ENCODE results near the gene TLR5. TPM values are rescaled to one million over a fixed set of nuclear protein-coding genes. Genes with fewer than 3 reads are reported as not detected.

TLR5 gene
- total and polyA plus RNA-seq, 9 donors: 7.7 to 38.8 (median 22.3) TPM

GRCh38 chr1:223116950-223117349, 26.1 kb downstream of the TLR5 start:
- intact Hi-C loops (cut with DNase I): no loop called here
- H3K36me3 ChIP-seq: no peaks in the 10 kb centered on the region
- 90 to 95% (median 94%) methylated on average over 29 of the region's 29 CpGs for WGBS, 3 donors

GRCh38 chr1:223114871-223115270, 28.2 kb downstream of the TLR5 start:
- TF ChIP-seq POLR2A (IDR thresholded peaks at IDR 0.05) (no peak), EP300 (IDR thresholded peaks at IDR 0.05) (no peak), CTCF (IDR thresholded peaks at IDR 0.05) (no peak)
- peak in 3 of 5 donors; percentile 30 to 61 (median 33) for DNase-seq
- 16 to 41% (median 29%) methylated on average over 2 of the region's 2 CpGs for WGBS, 3 donors
- H3K27me3 ChIP-seq: no peaks in the 10 kb centered on the region
- intact Hi-C loops (cut with DNase I): loop anchor here in 1 of 4 donors (5.0 kb wide), 1 partner anchor 1432 kb away; no protein-coding TSS in a partner anchor
- no peaks in the 10 kb centered on the region for H3K9me3 ChIP-seq
- peak overlapping the region in 1 of 2 donors; percentile 12 for H3K27ac ChIP-seq
- no peaks in the 10 kb centered on the region for H3K36me3 ChIP-seq
- no peak overlapping the region for H3K4me3 ChIP-seq
- peaks cover 7% of the 10 kb centered on the region for H3K4me1 ChIP-seq (ENCODE audit: insufficient read depth)

More at GRCh38 chr1:223116950-223117349, 26.1 kb downstream of the TLR5 start:
- TF ChIP-seq CTCF (IDR thresholded peaks at IDR 0.05) (no peak), POLR2A (IDR thresholded peaks at IDR 0.05) (no peak), EP300 (IDR thresholded peaks at IDR 0.05) (no peak)
- no peak overlapping the region for H3K27ac ChIP-seq
- H3K9me3 ChIP-seq: no peaks in the 10 kb centered on the region
- H3K4me3 ChIP-seq: no peak overlapping the region
- no peak for DNase-seq
- H3K4me1 ChIP-seq (ENCODE audit: insufficient read depth): peaks cover 7% of the 10 kb centered on the region
- H3K27me3 ChIP-seq: no peaks in the 10 kb centered on the region

- H3K4me3 ChIP-seq: no peak overlapping the region
- no peak overlapping the region for H3K27ac ChIP-seq
- intact Hi-C loops (cut with DNase I): loop anchor here in 1 of 4 donors (5.0 kb wide), 1 partner anchor 1436 kb away; no protein-coding TSS in a partner anchor
- TF ChIP-seq EP300 (IDR thresholded peaks at IDR 0.05): no peak
- no peak for TF ChIP-seq CTCF (IDR thresholded peaks at IDR 0.05)
- TF ChIP-seq POLR2A (IDR thresholded peaks at IDR 0.05): no peak
- 94 to 95% (median 94%) methylated on average over 3 of the region's 3 CpGs for WGBS, 3 donors
- peaks cover 7% of the 10 kb centered on the region for H3K4me1 ChIP-seq (ENCODE audit: insufficient read depth)
- no peaks in the 10 kb centered on the region for H3K27me3 ChIP-seq
- no peaks in the 10 kb centered on the region for H3K9me3 ChIP-seq
- no peaks in the 10 kb centered on the region for H3K36me3 ChIP-seq
- no peak for DNase-seq
These were observed 32.1 kb downstream of the TLR5 start for GRCh38 chr1:223110952-223111351.

GRCh38 chr1:223109581-223110026, 33.4 kb downstream of the TLR5 start:
- intact Hi-C loops (cut with DNase I): loop anchor here in 1 of 4 donors (5.0 kb wide), 1 partner anchor 1438 kb away; no protein-coding TSS in a partner anchor
- 86 to 91% (median 86%) methylated on average over 3 of the region's 3 CpGs for WGBS, 3 donors
- no peak for TF ChIP-seq CTCF (IDR thresholded peaks at IDR 0.05)
- no peak for TF ChIP-seq POLR2A (IDR thresholded peaks at IDR 0.05)
- no peak for TF ChIP-seq EP300 (IDR thresholded peaks at IDR 0.05)
- no peaks in the 10 kb centered on the region for H3K36me3 ChIP-seq
- no peaks in the 10 kb centered on the region for H3K9me3 ChIP-seq
- no peak for DNase-seq
- H3K4me1 ChIP-seq (ENCODE audit: insufficient read depth): peaks cover 3% of the 10 kb centered on the region
- H3K4me3 ChIP-seq: no peak overlapping the region
- H3K27me3 ChIP-seq: no peaks in the 10 kb centered on the region
- no peak overlapping the region for H3K27ac ChIP-seq
